Testis (tissue), 2 donors: ENCODE data around the gene GALNT18.

Experiments used
- CTCF ChIP-seq, 3 experiments: fragments of 450-650 bp in 2 of 3; fragments of 200-600 bp in 1 of 3; sonication (generic) in 1 of 3; IDR thresholded peaks; one replicate each; pipeline ENCODE4 v1.5.1; 2016 to 2019; ENCODE audit warnings: antibody characterized with exemption in 3 of 3, mild to moderate bottlenecking in 2 of 3, moderate library complexity in 1 of 3
- POLR2A ChIP-seq: fragments of 450-650 bp; IDR thresholded peaks from one replicate; pipeline ENCODE4 v1.6.1; 2017; ENCODE audit warnings: antibody characterized with exemption, mild to moderate bottlenecking, moderate library complexity

GRCh38 chr11:11534981-11535380 lies 86.8 kb downstream of the GALNT18 start:
- no peak for TF ChIP-seq CTCF (IDR thresholded peaks at IDR 0.05)
- no peak for TF ChIP-seq POLR2A
